DND-41 (cell line): Measurements from ENCODE around the gene IDS.

Experiments used
- ATAC-seq: fragments of 200-7000 bp; cut with Tn5 transposase; 3 replicates; pipeline ENCODE4 v1.9.1; 2021; ENCODE audit warnings: low read depth; ENCODE audit not compliant: insufficient read depth
- DNase-seq: peaks from one replicate; pipeline ENCODE4 v3.0.0-alpha.2; 2020
- H2AFZ ChIP-seq: 2 replicates; pipeline ENCODE4 v1.6.0; 2012; ENCODE audit warnings: low read depth, low read length
- H3K27ac ChIP-seq: 2 replicates; pipeline ENCODE4 v1.5.1; 2012; ENCODE audit warnings: low read length, inconsistent platforms
- H3K27me3 ChIP-seq: fragments of 200-600 bp; sonication (generic); 2 replicates; pipeline ENCODE4 v1.6.0; 2012; ENCODE audit warnings: low read length, mild to moderate bottlenecking, inconsistent platforms; ENCODE audit not compliant: insufficient read depth, poor library complexity
- H3K36me3 ChIP-seq: 2 replicates; pipeline ENCODE4 v1.5.1; 2012; ENCODE audit warnings: low read length, inconsistent platforms; ENCODE audit not compliant: insufficient read depth
- H3K4me1 ChIP-seq: 2 replicates; pipeline ENCODE4 v1.5.1; 2012; ENCODE audit warnings: mild to moderate bottlenecking, low read length; ENCODE audit not compliant: insufficient read depth
- H3K4me2 ChIP-seq: 2 replicates; pipeline ENCODE4 v1.6.0; 2012; ENCODE audit warnings: mild to moderate bottlenecking, moderate library complexity, low read length, inconsistent platforms; ENCODE audit not compliant: insufficient read depth
- H3K4me3 ChIP-seq, 2 experiments: fragments of 200-600 bp in 1 of 2; shearing (Covaris generic) in 1 of 2; 2 replicates each; pipeline ENCODE4 v1.5.1; 2012 to 2016; ENCODE audit warnings: inconsistent platforms in 2 of 2, low read length in 2 of 2, mild to moderate bottlenecking in 2 of 2, low read depth in 1 of 2, moderate library complexity in 1 of 2
- H3K79me2 ChIP-seq: 2 replicates; pipeline ENCODE4 v1.6.0; 2012; ENCODE audit warnings: low read length, inconsistent platforms; ENCODE audit not compliant: insufficient read depth
- H3K9ac ChIP-seq: 2 replicates; pipeline ENCODE4 v1.6.0; 2012; ENCODE audit warnings: low read depth, mild to moderate bottlenecking, inconsistent platforms, low read length, moderate library complexity
- H3K9me3 ChIP-seq: 2 replicates; pipeline ENCODE4 v1.5.1; 2012; ENCODE audit warnings: low read length, moderate library complexity, mild to moderate bottlenecking, inconsistent platforms; ENCODE audit not compliant: insufficient read depth, severe bottlenecking
- H4K20me1 ChIP-seq: 2 replicates; pipeline ENCODE4 v1.6.0; 2012; ENCODE audit warnings: low read length; ENCODE audit not compliant: insufficient read depth
- CTCF ChIP-seq: IDR thresholded peaks from 2 replicates; pipeline ENCODE4 v1.5.1; 2012; ENCODE audit warnings: borderline replicate concordance, low read length, moderate library complexity, mild to moderate bottlenecking; ENCODE audit not compliant: poor library complexity, severe bottlenecking; ENCODE audit errors: extremely low read depth
- EZH2 ChIP-seq: IDR thresholded peaks from 3 replicates; pipeline ENCODE4 v1.6.1; 2012; ENCODE audit warnings: borderline replicate concordance, low read depth, mild to moderate bottlenecking, moderate library complexity, low read length, inconsistent platforms; ENCODE audit not compliant: severe bottlenecking

Gene IDS

GRCh38 chrX:149453906-149454822 lies 50.9 kb downstream of the IDS start:
- Histone ChIP-seq H3K4me2 (no peak overlapping the region), H3K36me3 (no peaks in the 10 kb centered on the region), H3K9ac (no peak overlapping the region), H3K27me3 (no peaks in the 10 kb centered on the region), H3K4me3 (no peak overlapping the region), H3K4me1 (no peaks in the 10 kb centered on the region), H2AFZ (no peak overlapping the region), H3K79me2 (no peaks in the 10 kb centered on the region), H3K27ac (no peak overlapping the region), H3K9me3 (no peaks in the 10 kb centered on the region), H4K20me1 (no peaks in the 10 kb centered on the region)
- no peak for ATAC-seq
- DNase-seq = no peak
- no peak for TF ChIP-seq EZH2
- no peak for TF ChIP-seq CTCF

- DNase-seq (no peak), ATAC-seq (no peak)
- H3K4me2 ChIP-seq = no peak overlapping the region
Measured at GRCh38 chrX:149453030-149453429, 52.1 kb downstream of the IDS start.

GRCh38 chrX:149433451-149433850 lies 71.7 kb downstream of the IDS start:
- Histone ChIP-seq H3K4me3 (no peak overlapping the region), H4K20me1 (no peaks in the 10 kb centered on the region), H3K4me1 (no peaks in the 10 kb centered on the region), H3K9ac (no peak overlapping the region), H3K9me3 (no peaks in the 10 kb centered on the region), H2AFZ (no peak overlapping the region), H3K27me3 (no peaks in the 10 kb centered on the region), H3K4me2 (no peak overlapping the region), H3K36me3 (no peaks in the 10 kb centered on the region), H3K27ac (no peak overlapping the region), H3K79me2 (no peaks in the 10 kb centered on the region)
- DNase-seq (no peak), ATAC-seq (no peak)
- no peak for TF ChIP-seq CTCF
- no peak for TF ChIP-seq EZH2

More at GRCh38 chrX:149453030-149453429, 52.1 kb downstream of the IDS start:
- Histone ChIP-seq H3K4me3 (no peak overlapping the region), H3K9ac (no peak overlapping the region), H3K36me3 (no peaks in the 10 kb centered on the region), H4K20me1 (no peaks in the 10 kb centered on the region), H3K9me3 (no peaks in the 10 kb centered on the region), H3K4me1 (no peaks in the 10 kb centered on the region), H2AFZ (no peak overlapping the region), H3K79me2 (no peaks in the 10 kb centered on the region), H3K27me3 (no peaks in the 10 kb centered on the region), H3K27ac (no peak overlapping the region)
- TF ChIP-seq CTCF = no peak
- no peak for TF ChIP-seq EZH2
